CD4-positive, alpha-beta T cell (primary cell): ENCODE measurements around the gene PEAR1. TPM values are rescaled to one million over a fixed set of nuclear protein-coding genes. Genes with fewer than 3 reads are reported as not detected.

Experiments
- ATAC-seq: fragments of 200-7000 bp; cut with Tn5 transposase; one replicate; pipeline ENCODE4 v1.10.0; 2022; ENCODE audit warnings: mild to moderate bottlenecking; ENCODE audit not compliant: poor library complexity
- CTCF ChIA-PET: fragments of 350-600 bp; sonication (Branson Sonifier 250); formaldehyde crosslinking; loops from one replicate; lab custom pipeline; 2021; ENCODE audit warnings: antibody characterized with exemption, inconsistent platforms; lab: Charles Lee
- POLR2A ChIA-PET: fragments of 350-600 bp; sonication (Branson Sonifier 250); formaldehyde crosslinking; loops from one replicate; lab custom pipeline; 2021; ENCODE audit warnings: antibody characterized with exemption, inconsistent platforms; lab: Charles Lee
- DNase-seq, 14 experiments: peaks; one replicate each; pipeline ENCODE4 v3.0.0-alpha.2; 2013 to 2020; ENCODE audit warnings: mixed read lengths in 2 of 14
- H3K27ac ChIP-seq, 2 donors: one replicate each; pipeline versions ENCODE4 v1.5.1 to v1.7.0; 2013; ENCODE audit warnings: low read length in 2 of 2, low read depth in 1 of 2, mild to moderate bottlenecking in 1 of 2
- H3K27me3 ChIP-seq, 2 experiments: 1 replicate in 1 of 2; 2 replicates in 1 of 2; pipeline versions ENCODE4 v1.6.1 to v1.7.0; 2013; ENCODE audit warnings: low read length in 2 of 2, control low read depth in 1 of 2, mild to moderate bottlenecking in 1 of 2, moderate library complexity in 1 of 2; ENCODE audit not compliant: insufficient read depth in 2 of 2, control insufficient read depth in 1 of 2
- H3K36me3 ChIP-seq: one replicate; pipeline ENCODE4 v1.6.1; 2013; ENCODE audit warnings: low read length, control low read depth; ENCODE audit not compliant: insufficient read depth
- H3K4me1 ChIP-seq: one replicate; pipeline ENCODE4 v1.6.1; 2013; ENCODE audit warnings: low read length, control low read depth; ENCODE audit not compliant: insufficient read depth
- H3K4me3 ChIP-seq: one replicate; pipeline ENCODE4 v1.5.1; 2013; ENCODE audit warnings: mild to moderate bottlenecking, low read length, moderate library complexity
- H3K9me3 ChIP-seq, 2 experiments: 1 replicate in 1 of 2; 2 replicates in 1 of 2; pipeline versions ENCODE4 v1.6.1 to v1.7.0; 2013; ENCODE audit warnings: low read length in 2 of 2, mild to moderate bottlenecking in 2 of 2, control low read depth in 1 of 2, moderate library complexity in 1 of 2; ENCODE audit not compliant: control insufficient read depth in 1 of 2, insufficient read depth in 1 of 2
- H3K27ac Mint-ChIP-seq: one replicate; pipeline ENCODE4 v1.8.0; 2020; ENCODE audit warnings: mixed read lengths
- H3K27me3 Mint-ChIP-seq: one replicate; pipeline ENCODE4 v1.8.0; 2021; ENCODE audit warnings: mixed read lengths
- H3K36me3 Mint-ChIP-seq: one replicate; pipeline ENCODE4 v1.8.0; 2021; ENCODE audit warnings: low read depth, mixed read lengths
- H3K4me1 Mint-ChIP-seq: one replicate; pipeline ENCODE4 v1.8.0; 2021; ENCODE audit warnings: low read depth, mixed read lengths
- H3K4me3 Mint-ChIP-seq: one replicate; pipeline ENCODE4 v1.8.0; 2020; ENCODE audit warnings: mild to moderate bottlenecking, mixed read lengths
- H3K9me3 Mint-ChIP-seq: one replicate; pipeline ENCODE4 v1.8.0; 2020; ENCODE audit warnings: mixed read lengths
- CTCF ChIP-seq: fragments of 200-600 bp; IDR thresholded peaks from one replicate; pipeline ENCODE4 v1.8.0; 2022; ENCODE audit warnings: antibody characterized with exemption, mild to moderate bottlenecking
- intact Hi-C, 2 experiments: fragments of 100-400 bp; cut with DNase I in 1 of 2; cut with micrococcal nuclease in 1 of 2; formaldehyde crosslinking; loops; one replicate each; pipeline versions ENCODE4 v1.15.1 to v1.9.0; 2023 to 2025; cut with DNase I, micrococcal nuclease
- total RNA-seq, 174 experiments: library from RNA in 2 of 174; stranded (reverse) in 2 of 174; gene quantifications; one replicate each; pipeline ENCODE4 v1.2.3 and lab custom pipeline; 2021 to 2026

The PEAR1 gene
- total RNA-seq, 2 experiments from 2014 or later, result 0.20 to 0.41 TPM

- Mint-ChIP-seq H3K27me3 (peaks cover 59% of the 10 kb centered on the region), H3K9me3 (no peaks in the 10 kb centered on the region), H3K4me3 (no peak overlapping the region), H3K36me3 (no peaks in the 10 kb centered on the region), H3K4me1 (peaks cover 23% of the 10 kb centered on the region), H3K27ac (no peak overlapping the region)
- ChIA-PET POLR2A (interaction anchor here (2.6 to 2.9 kb wide), 2 partner anchors 9 to 20 kb away, joined by 20 read pairs; no protein-coding TSS in a partner anchor), CTCF (interaction anchor here (0.5 to 2.2 kb wide), 7 partner anchors 20 to 169 kb away, joined by 3 to 13 read pairs (median 5); no protein-coding TSS in a partner anchor)
- H3K27me3 ChIP-seq, result peaks cover 46 to 52% of the 10 kb centered on the region in 2 experiments
- no peak for ATAC-seq
- intact Hi-C loops, result no loop called here
- DNase-seq, result no peak
- H3K36me3 ChIP-seq, result no peaks in the 10 kb centered on the region
- H3K4me3 ChIP-seq, result no peak overlapping the region
- TF ChIP-seq CTCF, result no peak
- no peak overlapping the region for H3K27ac ChIP-seq
- H3K9me3 ChIP-seq, result peaks cover 0 to 7% of the 10 kb centered on the region in 2 experiments
- peaks cover 29% of the 10 kb centered on the region for H3K4me1 ChIP-seq
Observed at GRCh38 chr1:156858555-156858956, 35.0 kb upstream of the PEAR1 start.

GRCh38 chr1:156858959-156859522, 34.5 kb upstream of the PEAR1 start, which contains the start of gene INSRR:
Gene INSRR, minus strand, starts transcription at chr1:156859117. Its CDS starts 496 bp downstream, at chr1:156858621.
- peaks cover 28% of the 10 kb centered on the region for H3K4me1 Mint-ChIP-seq
- H3K36me3 ChIP-seq, result no peaks in the 10 kb centered on the region
- no peak for TF ChIP-seq CTCF
- POLR2A ChIA-PET, result interaction anchor here (0.5 to 2.9 kb wide), 7 partner anchors 10 to 133 kb away, joined by 3 to 20 read pairs (median 8); partner anchors contain the start of gene SH2D2A
- no peak for DNase-seq
- peak within 1 kb of the TSS; percentile 81 for H3K4me3 Mint-ChIP-seq
- CTCF ChIA-PET, result interaction anchor here (1.2 to 3.5 kb wide), 10 partner anchors 11 to 170 kb away, joined by 4 to 87 read pairs (median 12); partner anchors contain the start of genes ISG20L2 and METTL25B
- no peak within 1 kb of the TSS for H3K27ac Mint-ChIP-seq
- H3K27me3 Mint-ChIP-seq, result peaks cover 64% of the 10 kb centered on the region
- H3K4me3 ChIP-seq, result peak within 1 kb of the TSS; percentile 52
- peaks cover 49 to 57% of the 10 kb centered on the region in 2 experiments for H3K27me3 ChIP-seq
- H3K4me1 ChIP-seq, result peaks cover 29% of the 10 kb centered on the region
- H3K9me3 ChIP-seq, result peaks cover 0 to 7% of the 10 kb centered on the region in 2 experiments
- H3K9me3 Mint-ChIP-seq, result no peaks in the 10 kb centered on the region
- no peak within 1 kb of the TSS for H3K27ac ChIP-seq
- no peak for ATAC-seq
- intact Hi-C loops, result no loop called here
- H3K36me3 Mint-ChIP-seq, result no peaks in the 10 kb centered on the region

GRCh38 chr1:156859523-156860112, 33.9 kb upstream of the PEAR1 start:
- Histone ChIP-seq H3K4me3 (peak overlapping the region; percentile 52), H3K9me3 (peaks cover 0 to 7% of the 10 kb centered on the region in 2 experiments), H3K4me1 (peaks cover 29% of the 10 kb centered on the region), H3K27ac (no peak overlapping the region), H3K27me3 (peaks cover 50 to 59% of the 10 kb centered on the region in 2 experiments), H3K36me3 (no peaks in the 10 kb centered on the region)
- Mint-ChIP-seq H3K9me3 (no peaks in the 10 kb centered on the region), H3K27me3 (peaks cover 70% of the 10 kb centered on the region), H3K4me1 (peaks cover 30% of the 10 kb centered on the region), H3K36me3 (no peaks in the 10 kb centered on the region), H3K27ac (no peak overlapping the region), H3K4me3 (peak overlapping the region; percentile 81)
- DNase-seq (peak in 5 of 14 experiments; percentile 15 to 59 (median 28)), ATAC-seq (peak; percentile 35)
- ChIA-PET POLR2A (interaction anchor here (0.5 to 2.9 kb wide), 10 partner anchors 11 to 169 kb away, joined by 3 to 20 read pairs (median 8); partner anchors contain the start of gene SH2D2A), CTCF (interaction anchor here (0.7 to 3.5 kb wide), 27 partner anchors 8 to 170 kb away, joined by 3 to 87 read pairs (median 7); partner anchors contain the start of genes ISG20L2, METTL25B, MRPL24 and PRCC)
- TF ChIP-seq CTCF, result no peak
- intact Hi-C loops, result loop anchor here (1.0 to 10.0 kb wide), 6 partner anchors 20 to 171 kb away; partner anchors contain the start of genes ISG20L2 (in 1 of the 2), METTL25B (in 1 of the 2) and SH2D2A (in 1 of the 2)
